ENCODE results near the gene ADAM12. TPM values are rescaled to one million over a fixed set of nuclear protein-coding genes. Genes with fewer than 3 reads are reported as not detected.

Gene ADAM12
- total RNA-seq, 4 donors from 2014 or later: 0.78 to 10.5 (median 1.2) TPM

DNA sequence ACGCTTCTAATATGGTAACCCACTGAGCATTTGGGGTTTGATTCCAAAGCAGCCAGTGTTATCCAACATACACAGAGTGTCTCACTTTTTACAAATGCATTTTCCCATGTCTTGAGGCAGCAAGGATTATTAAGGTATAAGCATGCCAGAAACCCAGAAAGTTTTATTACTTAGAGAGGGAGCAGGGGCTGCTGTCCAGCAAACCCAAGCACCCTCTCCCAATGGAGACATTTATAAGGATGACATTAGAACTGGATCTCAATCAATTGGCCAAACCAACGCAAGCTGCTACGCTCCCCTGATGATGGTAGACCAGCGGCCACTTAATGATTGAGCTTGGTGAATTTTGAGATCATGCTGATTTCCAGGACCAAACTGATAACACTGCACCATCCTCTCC lies 315.7 kb downstream of the ADAM12 start:
- H3K27ac ChIP-seq: no peak overlapping the region
- DNase-seq (ENCODE audit: low spot score in 2 of 2): no peak
- TF ChIP-seq CTCF (IDR thresholded peaks at IDR 0.05) (no peak), POLR2A (IDR thresholded peaks at IDR 0.05) (no peak), EP300 (IDR thresholded peaks at IDR 0.05) (no peak)
- no peak overlapping the region for H3K4me3 ChIP-seq
- H3K9me3 ChIP-seq: peaks cover 0 to 4% (median 0%) of the 10 kb centered on the region in 4 donors
- 88 to 89% methylated on average over 4 of the region's 4 CpGs for WGBS, 2 donors
- H3K27me3 ChIP-seq: no peaks in the 10 kb centered on the region
- H3K4me1 ChIP-seq: no peaks in the 10 kb centered on the region
- H3K36me3 ChIP-seq: no peaks in the 10 kb centered on the region

GRCh38 chr10:126070476-126071215 lies 317.6 kb downstream of the ADAM12 start:
- TF ChIP-seq CTCF (IDR thresholded peaks at IDR 0.05) (no peak), POLR2A (IDR thresholded peaks at IDR 0.05) (no peak), EP300 (IDR thresholded peaks at IDR 0.05) (no peak)
- no peak for DNase-seq (ENCODE audit: low spot score in 2 of 2)
- WGBS, 2 donors: 71 to 80% methylated on average over 8 of the region's 8 CpGs

DNA sequence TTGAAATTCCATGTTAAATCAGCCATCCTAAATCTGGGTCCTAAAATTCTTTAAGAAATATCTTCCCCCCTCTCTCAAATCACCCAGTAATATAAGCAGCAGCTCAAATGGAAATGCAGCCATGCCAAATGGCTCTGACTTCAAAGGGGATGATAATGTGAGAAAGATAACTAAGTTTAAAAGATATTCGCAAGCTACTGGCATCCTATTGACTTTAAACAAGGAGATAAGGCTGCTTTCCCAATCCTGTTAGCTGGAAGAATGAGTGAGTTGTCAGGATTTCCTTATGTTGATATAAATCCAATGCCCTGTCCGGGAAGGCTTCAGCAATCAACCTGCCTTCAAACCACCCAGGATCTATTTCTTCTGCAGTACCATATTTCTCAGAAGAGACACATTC lies 320.0 kb downstream of the ADAM12 start:
- DNase-seq (ENCODE audit: low spot score in 2 of 2): no peak
- Histone ChIP-seq H3K27me3 (no peaks in the 10 kb centered on the region), H3K27ac (no peak overlapping the region), H3K4me3 (no peak overlapping the region), H3K4me1 (peaks cover 0 to 1% (median 0%) of the 10 kb centered on the region in 4 donors), H3K36me3 (no peaks in the 10 kb centered on the region), H3K9me3 (no peaks in the 10 kb centered on the region)
- WGBS, 2 donors: 84 to 86% methylated on average over 2 of the region's 2 CpGs
- TF ChIP-seq CTCF (IDR thresholded peaks at IDR 0.05) (no peak), EP300 (IDR thresholded peaks at IDR 0.05) (no peak), POLR2A (IDR thresholded peaks at IDR 0.05) (no peak)

More at GRCh38 chr10:126070476-126071215, 317.6 kb downstream of the ADAM12 start:
- H3K4me1 ChIP-seq: no peaks in the 10 kb centered on the region
- no peaks in the 10 kb centered on the region for H3K27me3 ChIP-seq
- no peaks in the 10 kb centered on the region for H3K36me3 ChIP-seq
- H3K4me3 ChIP-seq: no peak overlapping the region
- no peak overlapping the region for H3K27ac ChIP-seq
- H3K9me3 ChIP-seq: no peaks in the 10 kb centered on the region

GRCh38 chr10:126066456-126066855 lies 321.8 kb downstream of the ADAM12 start:
- peaks cover 0 to 15% (median 6%) of the 10 kb centered on the region in 4 donors for H3K4me1 ChIP-seq
- no peak overlapping the region for H3K27ac ChIP-seq
- DNase-seq (ENCODE audit: low spot score in 2 of 2): no peak
- whole genome bisulfite sequencing, 2 donors: 93 to 96% methylated on average over 10 of the region's 10 CpGs
- H3K36me3 ChIP-seq: no peaks in the 10 kb centered on the region
- H3K9me3 ChIP-seq: peaks cover 0 to 3% (median 0%) of the 10 kb centered on the region in 4 donors
- no peaks in the 10 kb centered on the region for H3K27me3 ChIP-seq
- no peak overlapping the region for H3K4me3 ChIP-seq
- TF ChIP-seq CTCF (IDR thresholded peaks at IDR 0.05): no peak
- TF ChIP-seq EP300 (IDR thresholded peaks at IDR 0.05): no peak
- TF ChIP-seq POLR2A (IDR thresholded peaks at IDR 0.05): no peak

GRCh38 chr10:126065751-126066377 lies 322.4 kb downstream of the ADAM12 start:
- H3K36me3 ChIP-seq: no peaks in the 10 kb centered on the region
- no peaks in the 10 kb centered on the region for H3K27me3 ChIP-seq
- peaks cover 0 to 15% (median 6%) of the 10 kb centered on the region in 4 donors for H3K4me1 ChIP-seq
- H3K9me3 ChIP-seq: peaks cover 0 to 6% (median 0%) of the 10 kb centered on the region in 4 donors
- DNase-seq (ENCODE audit: low spot score in 2 of 2): no peak
- WGBS, 2 donors: 78 to 83% methylated on average over 9 of the region's 9 CpGs
- no peak for TF ChIP-seq POLR2A (IDR thresholded peaks at IDR 0.05)
- no peak for TF ChIP-seq CTCF (IDR thresholded peaks at IDR 0.05)
- TF ChIP-seq EP300 (IDR thresholded peaks at IDR 0.05): no peak
- H3K4me3 ChIP-seq: no peak overlapping the region
- no peak overlapping the region for H3K27ac ChIP-seq
